Thyroid gland (tissue), 4 donors: ENCODE data around the gene PATJ. TPM values are rescaled to one million over a fixed set of nuclear protein-coding genes. Genes with fewer than 3 reads are reported as not detected.
"Not testable (repeated sequence)": the region's sequence is repeated elsewhere in the genome, so short reads cannot be mapped to it uniquely, and the experiment has no call there.

Experiments used
- DNase-seq, 2 donors: peaks; one replicate each; pipeline ENCODE4 v3.0.0-alpha.2; 2019
- H3K27ac ChIP-seq, 3 donors: fragments of 200-600 bp; sonication (generic); 1 replicate in 2 of 3; 2 replicates in 1 of 3; pipeline ENCODE4 v1.5.1; 2016 to 2019; ENCODE audit warnings: mild to moderate bottlenecking in 1 of 3, moderate library complexity in 1 of 3
- H3K27me3 ChIP-seq: fragments of 200-600 bp; sonication (generic); one replicate; pipeline ENCODE4 v1.5.1; 2019
- H3K36me3 ChIP-seq, 2 donors: fragments of 200-600 bp; sonication (generic); one replicate each; pipeline ENCODE4 v1.5.1; 2016 to 2019
- H3K4me1 ChIP-seq, 2 donors: fragments of 200-600 bp; sonication (generic); one replicate each; pipeline ENCODE4 v1.5.1; 2017 to 2019
- H3K4me3 ChIP-seq, 3 donors: fragments of 200-600 bp; sonication (generic); replicated peaks in 1 of 3; 1 replicate in 2 of 3; 2 replicates in 1 of 3; pipeline ENCODE4 v1.5.1; 2016; ENCODE audit warnings: mild to moderate bottlenecking in 1 of 3
- H3K9me3 ChIP-seq: fragments of 200-600 bp; sonication (generic); one replicate; pipeline ENCODE4 v1.5.1; 2017
- POLR2A ChIP-seq, 2 donors: fragments of 450-650 bp; IDR thresholded peaks; one replicate each; pipeline ENCODE4 v1.6.1; 2017; ENCODE audit warnings: antibody characterized with exemption in 2 of 2, mild to moderate bottlenecking in 2 of 2, moderate library complexity in 1 of 2
- WGBS, 2 donors: methylation state at CpG; one replicate each; pipeline ENCODE4 v1.1.5; 2017; 5-methylcytosine and 5-hydroxymethylcytosine counted together
- intact Hi-C: fragments of 100-400 bp; cut with DNase I; formaldehyde crosslinking; loops from one replicate; pipeline ENCODE4 v1.15.1; 2023
- total RNA-seq, 4 donors: library from RNA; depleted of rRNA; stranded (reverse); fragments of >200 nt; gene quantifications; one replicate each; pipeline ENCODE4 v1.2.3, GENCODE V29; 2016
- TF ChIP-seq, protein P1 (sequence below), 6 experiments: fragments of 200-600 bp in 3 of 6; fragments of 450-650 bp in 3 of 6; sonication (generic) in 3 of 6; IDR thresholded peaks; one replicate each; pipeline ENCODE4 v1.5.1; 2016 to 2019; ENCODE audit warnings: antibody characterized with exemption in 6 of 6, mild to moderate bottlenecking in 2 of 6, inconsistent platforms in 1 of 6, moderate library complexity in 1 of 6

PATJ gene
- total RNA-seq, 4 donors from 2014 or later = 94.7 to 221 (median 119) TPM

DNA sequence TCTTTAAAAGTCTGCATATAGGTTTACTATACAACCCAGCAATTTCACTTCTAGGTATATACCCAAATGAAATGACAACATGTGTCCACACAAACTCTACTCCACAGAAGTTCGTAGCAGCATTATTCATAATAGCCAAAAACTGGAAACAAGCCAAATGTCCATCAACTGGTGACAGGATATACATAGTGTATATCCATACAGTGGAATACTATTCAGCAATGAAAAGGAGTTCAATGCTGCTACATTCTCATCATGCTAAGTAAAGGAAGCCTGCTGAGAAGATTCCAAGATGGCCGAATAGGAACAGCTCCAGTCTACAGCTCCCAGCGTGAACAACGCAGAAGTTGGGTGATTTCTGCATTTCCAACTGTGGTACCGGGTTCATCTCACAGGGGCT lies 200.6 kb downstream of the PATJ start:
- no peaks in the 10 kb centered on the region for H3K36me3 ChIP-seq
- 96 to 100% methylated on average over 5 of the region's 5 CpGs for WGBS, 2 donors
- no peaks in the 10 kb centered on the region for H3K9me3 ChIP-seq
- H3K4me1 ChIP-seq = no peaks in the 10 kb centered on the region
- H3K27me3 ChIP-seq = no peaks in the 10 kb centered on the region
- no peak overlapping the region for H3K27ac ChIP-seq
- H3K4me3 ChIP-seq = no peak overlapping the region
- no peak for DNase-seq
- TF ChIP-seq, protein P1, sequence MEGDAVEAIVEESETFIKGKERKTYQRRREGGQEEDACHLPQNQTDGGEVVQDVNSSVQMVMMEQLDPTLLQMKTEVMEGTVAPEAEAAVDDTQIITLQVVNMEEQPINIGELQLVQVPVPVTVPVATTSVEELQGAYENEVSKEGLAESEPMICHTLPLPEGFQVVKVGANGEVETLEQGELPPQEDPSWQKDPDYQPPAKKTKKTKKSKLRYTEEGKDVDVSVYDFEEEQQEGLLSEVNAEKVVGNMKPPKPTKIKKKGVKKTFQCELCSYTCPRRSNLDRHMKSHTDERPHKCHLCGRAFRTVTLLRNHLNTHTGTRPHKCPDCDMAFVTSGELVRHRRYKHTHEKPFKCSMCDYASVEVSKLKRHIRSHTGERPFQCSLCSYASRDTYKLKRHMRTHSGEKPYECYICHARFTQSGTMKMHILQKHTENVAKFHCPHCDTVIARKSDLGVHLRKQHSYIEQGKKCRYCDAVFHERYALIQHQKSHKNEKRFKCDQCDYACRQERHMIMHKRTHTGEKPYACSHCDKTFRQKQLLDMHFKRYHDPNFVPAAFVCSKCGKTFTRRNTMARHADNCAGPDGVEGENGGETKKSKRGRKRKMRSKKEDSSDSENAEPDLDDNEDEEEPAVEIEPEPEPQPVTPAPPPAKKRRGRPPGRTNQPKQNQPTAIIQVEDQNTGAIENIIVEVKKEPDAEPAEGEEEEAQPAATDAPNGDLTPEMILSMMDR (IDR thresholded peaks at IDR 0.05) = no peak
- no peak for TF ChIP-seq POLR2A (IDR thresholded peaks at IDR 0.05)
- intact Hi-C loops = no loop called here

DNA sequence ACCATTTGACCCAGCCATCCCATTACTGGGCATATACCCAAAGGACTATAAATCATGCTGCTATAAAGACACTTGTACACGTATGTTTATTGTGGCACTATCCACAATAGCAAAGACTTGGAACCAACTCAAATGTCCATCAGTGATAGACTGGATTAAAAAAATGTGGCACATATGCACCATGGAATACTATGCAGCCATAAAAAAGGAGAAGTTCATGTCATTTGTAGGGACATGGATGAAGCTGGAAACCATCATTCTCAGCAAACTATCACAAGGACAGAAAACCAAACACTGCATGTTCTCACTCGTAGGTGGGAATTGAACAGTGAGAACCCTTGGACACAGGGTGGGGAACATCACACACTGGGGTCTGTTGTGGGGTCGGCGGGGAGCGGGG lies 206.4 kb downstream of the PATJ start:
- H3K9me3 ChIP-seq, DNase-seq, H3K36me3 ChIP-seq, H3K4me3 ChIP-seq, H3K27me3 ChIP-seq, intact Hi-C loops, H3K27ac ChIP-seq: not testable (repeated sequence)
- WGBS, 2 donors = 95% methylated on average over 4 of the region's 5 CpGs
- H3K4me1 ChIP-seq = peaks cover 13 to 14% of the 10 kb centered on the region in 2 donors

DNA sequence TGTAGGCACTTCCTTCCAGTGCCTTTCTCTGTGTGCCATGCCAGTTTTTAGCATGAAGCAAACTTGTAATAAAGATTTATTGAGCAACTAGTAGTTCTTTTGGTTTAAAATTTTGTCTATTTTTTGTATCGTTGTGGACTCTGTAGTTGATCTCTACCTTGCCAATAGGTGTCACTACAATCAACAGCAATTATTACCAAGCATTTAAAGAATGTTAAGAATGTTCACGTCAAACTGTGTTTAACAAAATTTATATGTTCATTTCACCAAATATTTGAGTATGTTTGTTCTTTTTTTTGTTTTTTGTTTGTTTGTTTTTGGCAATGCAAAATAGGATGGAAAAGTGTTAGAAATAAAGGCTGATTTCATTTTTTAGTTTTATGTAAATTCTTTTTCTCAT lies 208.1 kb downstream of the PATJ start:
- Histone ChIP-seq H3K9me3 (no peaks in the 10 kb centered on the region), H3K4me3 (no peak overlapping the region), H3K27ac (peak overlapping the region; percentile 24 to 70 (median 48)), H3K27me3 (no peaks in the 10 kb centered on the region), H3K36me3 (no peaks in the 10 kb centered on the region), H3K4me1 (peaks cover 13 to 14% of the 10 kb centered on the region in 2 donors)
- intact Hi-C loops = no loop called here
- no peak for DNase-seq
- WGBS, 2 donors = 37 to 46% methylated on average over 2 of the region's 2 CpGs
- TF ChIP-seq, protein P1 (IDR thresholded peaks at IDR 0.05) = peak in 3 of 6 experiments; percentile 50 to 65 (median 61)
- TF ChIP-seq POLR2A (IDR thresholded peaks at IDR 0.05) = no peak

DNA sequence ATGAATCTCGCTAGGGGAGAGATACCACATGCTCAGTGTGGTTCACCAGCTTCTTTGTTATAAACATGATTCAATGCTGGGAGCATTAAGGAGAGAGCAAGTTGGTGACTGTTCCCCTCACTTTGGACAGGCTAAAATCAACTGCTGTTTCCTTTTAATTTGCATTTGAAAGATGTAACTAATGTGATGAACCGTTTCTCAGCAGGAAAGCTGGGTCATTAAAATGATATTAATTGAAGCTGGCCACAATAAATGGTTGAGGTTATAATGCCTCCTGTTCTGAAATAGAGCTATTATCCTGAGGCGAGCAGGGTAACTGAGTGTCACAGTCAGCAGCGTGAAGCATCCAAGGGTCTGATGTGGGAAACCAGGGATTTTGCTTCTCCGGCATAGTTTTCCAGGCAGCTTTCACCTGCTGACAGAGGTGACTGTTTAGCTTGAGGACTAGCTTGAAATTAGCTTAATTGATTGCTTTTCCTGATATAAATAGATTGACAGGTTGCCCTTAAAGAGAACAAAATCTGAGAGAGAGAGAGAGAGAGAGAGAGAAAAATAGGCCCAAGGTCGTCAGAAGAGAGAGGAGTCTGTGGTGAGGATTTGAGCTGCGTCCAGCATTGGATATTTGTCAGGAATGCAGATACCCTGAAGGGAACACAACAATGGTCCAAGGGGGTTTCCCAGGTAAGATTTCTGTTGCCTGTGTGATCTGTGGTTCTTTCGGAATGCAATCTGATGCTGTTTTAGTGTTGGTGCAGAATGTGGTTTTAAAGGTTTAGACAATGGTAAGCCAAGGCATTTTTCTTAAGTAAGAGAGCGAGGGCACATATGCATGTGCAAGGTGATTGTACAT lies 209.7 kb downstream of the PATJ start:
- peak; percentile 16 to 39 for DNase-seq
- no peaks in the 10 kb centered on the region for H3K36me3 ChIP-seq
- peaks cover 20 to 22% of the 10 kb centered on the region in 2 donors for H3K4me1 ChIP-seq
- H3K27me3 ChIP-seq = no peaks in the 10 kb centered on the region
- TF ChIP-seq, protein P1 (IDR thresholded peaks at IDR 0.05) = no peak
- TF ChIP-seq POLR2A (IDR thresholded peaks at IDR 0.05) = no peak
- no peak overlapping the region for H3K4me3 ChIP-seq
- intact Hi-C loops = no loop called here
- 67 to 75% methylated on average over 9 of the region's 9 CpGs for WGBS, 2 donors
- H3K27ac ChIP-seq = peak overlapping the region; percentile 24 to 70 (median 48)
- no peaks in the 10 kb centered on the region for H3K9me3 ChIP-seq

DNA sequence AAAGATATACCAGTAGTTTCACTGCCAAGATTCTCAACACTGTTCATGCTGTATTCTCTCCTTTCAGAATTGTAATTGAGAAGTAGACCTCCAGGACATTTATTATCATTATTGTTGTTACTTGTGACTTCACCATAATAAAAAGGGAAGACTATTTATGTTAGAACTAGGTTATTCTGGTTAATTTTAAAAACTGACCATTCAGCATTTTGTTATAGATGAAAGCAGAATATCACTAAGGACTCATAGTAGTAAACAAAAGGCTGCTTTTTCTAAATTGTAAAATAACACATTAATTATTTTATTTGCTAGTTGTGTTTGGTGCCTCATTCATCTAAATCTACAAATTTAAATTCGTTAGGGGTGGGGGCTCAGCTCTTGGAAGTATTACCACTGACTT lies 210.4 kb downstream of the PATJ start:
- no peak for DNase-seq
- Histone ChIP-seq H3K36me3 (no peaks in the 10 kb centered on the region), H3K4me3 (no peak overlapping the region), H3K4me1 (peaks cover 20 to 22% of the 10 kb centered on the region in 2 donors), H3K27ac (peak overlapping the region in 1 of 3 donors; percentile 70), H3K27me3 (no peaks in the 10 kb centered on the region), H3K9me3 (no peaks in the 10 kb centered on the region)
- intact Hi-C loops = no loop called here
- WGBS, 2 donors = 83 to 88% methylated on average over 1 of the region's 1 CpG
- TF ChIP-seq, protein P1 (IDR thresholded peaks at IDR 0.05) = no peak
- no peak for TF ChIP-seq POLR2A (IDR thresholded peaks at IDR 0.05)
